HFFc6 (cell line): ENCODE data around the gene INPP5E. TPM values are rescaled to one million over a fixed set of nuclear protein-coding genes. Genes with fewer than 3 reads are reported as not detected.
A peak's percentile ranks its signal among the peaks of the same experiment; 100 is the strongest.

Experiments
- DNase-seq: peaks from one replicate; pipeline ENCODE4 v3.0.0-alpha.2; 2018
- H3K27ac Mint-ChIP-seq: 2 replicates; pipeline ENCODE4 v1.8.0; 2020; ENCODE audit warnings: mild to moderate bottlenecking, mixed read lengths
- H3K27me3 Mint-ChIP-seq: 2 replicates; pipeline ENCODE4 v1.8.0; 2021; ENCODE audit warnings: mild to moderate bottlenecking, moderate library complexity, mixed read lengths; ENCODE audit not compliant: insufficient read depth
- H3K36me3 Mint-ChIP-seq: 2 replicates; pipeline ENCODE4 v1.8.0; 2021; ENCODE audit warnings: low read depth, mixed read lengths
- H3K4me1 Mint-ChIP-seq: 2 replicates; pipeline ENCODE4 v1.8.0; 2020; ENCODE audit warnings: low read depth, mixed read lengths
- H3K4me3 Mint-ChIP-seq: 2 replicates; pipeline ENCODE4 v1.8.0; 2020; ENCODE audit warnings: mild to moderate bottlenecking, moderate library complexity, mixed read lengths
- H3K9me3 Mint-ChIP-seq: 2 replicates; pipeline ENCODE4 v1.8.0; 2020; ENCODE audit warnings: mild to moderate bottlenecking, mixed read lengths
- CTCF ChIP-seq: fragments of 200-600 bp; sonication (generic); IDR thresholded peaks from 2 replicates; pipeline ENCODE4 v1.5.0; 2021; ENCODE audit warnings: antibody characterized with exemption, mild to moderate bottlenecking
- total RNA-seq, 6 experiments: library from RNA; stranded (reverse); fragmentation: NEBNext Ultra II Directional; extraction: Animal tissue kit (Norgen Biotek cat#: 25700); gene quantifications; 2 replicates in 1 of 6; 3 replicates in 5 of 6; pipeline ENCODE4 v1.2.3, GENCODE V29; 2021

The INPP5E gene
- total RNA-seq, 6 experiments from 2014 or later: 11.5 to 14.0 (median 12.3) TPM

- peak; percentile 65 for DNase-seq
- Mint-ChIP-seq H3K27me3 (peaks cover 4% of the 10 kb centered on the region), H3K27ac (peak within 1 kb of the TSS; percentile 80), H3K36me3 (peaks cover 13% of the 10 kb centered on the region; the same call in 1 of the 2 replicates), H3K4me1 (peaks cover 14% of the 10 kb centered on the region), H3K4me3 (peak within 1 kb of the TSS; percentile 95), H3K9me3 (no peaks in the 10 kb centered on the region)
- TF ChIP-seq CTCF: peak; percentile 95
These were observed 39.4 kb downstream of the INPP5E start, which contains the start of gene SNAPC4 for GRCh38 chr9:136400038-136400834. Gene SNAPC4, minus strand, starts transcription at chr9:136400170. Its CDS starts 1,742 bp downstream, at chr9:136398428.

- Mint-ChIP-seq H3K9me3 (no peaks in the 10 kb centered on the region), H3K4me1 (peaks cover 14% of the 10 kb centered on the region), H3K27ac (peak overlapping the region; percentile 80), H3K36me3 (peaks cover 9% of the 10 kb centered on the region; the same call in 1 of the 2 replicates), H3K4me3 (peak overlapping the region; percentile 95), H3K27me3 (peaks cover 4% of the 10 kb centered on the region)
- no peak for TF ChIP-seq CTCF
- no peak for DNase-seq
These were observed 40.2 kb downstream of the INPP5E start for GRCh38 chr9:136399176-136400037.

GRCh38 chr9:136398286-136398685 lies 41.4 kb downstream of the INPP5E start:
- Mint-ChIP-seq H3K27me3 (peaks cover 4% of the 10 kb centered on the region), H3K4me1 (peaks cover 14% of the 10 kb centered on the region), H3K9me3 (no peaks in the 10 kb centered on the region), H3K4me3 (peak overlapping the region; percentile 95), H3K36me3 (peaks cover 8% of the 10 kb centered on the region; the same call in 1 of the 2 replicates), H3K27ac (no peak overlapping the region)
- no peak for DNase-seq
- no peak for TF ChIP-seq CTCF

GRCh38 chr9:136397643-136398042 lies 42.0 kb downstream of the INPP5E start:
- DNase-seq: no peak
- Mint-ChIP-seq H3K27me3 (peaks cover 4% of the 10 kb centered on the region), H3K9me3 (no peaks in the 10 kb centered on the region), H3K4me3 (no peak overlapping the region), H3K4me1 (peaks cover 14% of the 10 kb centered on the region), H3K36me3 (peaks cover 8% of the 10 kb centered on the region; the same call in 1 of the 2 replicates), H3K27ac (no peak overlapping the region)
- TF ChIP-seq CTCF: no peak

GRCh38 chr9:136396219-136396515 lies 43.5 kb downstream of the INPP5E start:
- H3K27ac Mint-ChIP-seq: no peak overlapping the region
- no peak overlapping the region for H3K4me3 Mint-ChIP-seq
- no peak for TF ChIP-seq CTCF
- H3K4me1 Mint-ChIP-seq: peaks cover 14% of the 10 kb centered on the region
- 0 out of 2 replicates have a peak, but pooled peaks cover 2% of the 10 kb centered on the region for H3K27me3 Mint-ChIP-seq
- DNase-seq: no peak
- no peaks in the 10 kb centered on the region for H3K9me3 Mint-ChIP-seq
- peaks cover 13% of the 10 kb centered on the region for H3K36me3 Mint-ChIP-seq
